ENCODE results near the gene RDH14.

RDH14 gene, protein sequence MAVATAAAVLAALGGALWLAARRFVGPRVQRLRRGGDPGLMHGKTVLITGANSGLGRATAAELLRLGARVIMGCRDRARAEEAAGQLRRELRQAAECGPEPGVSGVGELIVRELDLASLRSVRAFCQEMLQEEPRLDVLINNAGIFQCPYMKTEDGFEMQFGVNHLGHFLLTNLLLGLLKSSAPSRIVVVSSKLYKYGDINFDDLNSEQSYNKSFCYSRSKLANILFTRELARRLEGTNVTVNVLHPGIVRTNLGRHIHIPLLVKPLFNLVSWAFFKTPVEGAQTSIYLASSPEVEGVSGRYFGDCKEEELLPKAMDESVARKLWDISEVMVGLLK

GRCh38 chr2:18560031-18560796, at the start of gene RDH14:
Gene RDH14, minus strand, starts transcription at chr2:18560653. Its CDS starts 81 bp downstream, at chr2:18560572.
- DNase-seq (ENCODE audit: extremely low read depth, low read depth) = peak; percentile 75
- TF ChIP-seq, protein P1, sequence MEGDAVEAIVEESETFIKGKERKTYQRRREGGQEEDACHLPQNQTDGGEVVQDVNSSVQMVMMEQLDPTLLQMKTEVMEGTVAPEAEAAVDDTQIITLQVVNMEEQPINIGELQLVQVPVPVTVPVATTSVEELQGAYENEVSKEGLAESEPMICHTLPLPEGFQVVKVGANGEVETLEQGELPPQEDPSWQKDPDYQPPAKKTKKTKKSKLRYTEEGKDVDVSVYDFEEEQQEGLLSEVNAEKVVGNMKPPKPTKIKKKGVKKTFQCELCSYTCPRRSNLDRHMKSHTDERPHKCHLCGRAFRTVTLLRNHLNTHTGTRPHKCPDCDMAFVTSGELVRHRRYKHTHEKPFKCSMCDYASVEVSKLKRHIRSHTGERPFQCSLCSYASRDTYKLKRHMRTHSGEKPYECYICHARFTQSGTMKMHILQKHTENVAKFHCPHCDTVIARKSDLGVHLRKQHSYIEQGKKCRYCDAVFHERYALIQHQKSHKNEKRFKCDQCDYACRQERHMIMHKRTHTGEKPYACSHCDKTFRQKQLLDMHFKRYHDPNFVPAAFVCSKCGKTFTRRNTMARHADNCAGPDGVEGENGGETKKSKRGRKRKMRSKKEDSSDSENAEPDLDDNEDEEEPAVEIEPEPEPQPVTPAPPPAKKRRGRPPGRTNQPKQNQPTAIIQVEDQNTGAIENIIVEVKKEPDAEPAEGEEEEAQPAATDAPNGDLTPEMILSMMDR (IDR thresholded peaks at IDR 0.05; ENCODE audit: low read depth, low read length) = no peak

DNA sequence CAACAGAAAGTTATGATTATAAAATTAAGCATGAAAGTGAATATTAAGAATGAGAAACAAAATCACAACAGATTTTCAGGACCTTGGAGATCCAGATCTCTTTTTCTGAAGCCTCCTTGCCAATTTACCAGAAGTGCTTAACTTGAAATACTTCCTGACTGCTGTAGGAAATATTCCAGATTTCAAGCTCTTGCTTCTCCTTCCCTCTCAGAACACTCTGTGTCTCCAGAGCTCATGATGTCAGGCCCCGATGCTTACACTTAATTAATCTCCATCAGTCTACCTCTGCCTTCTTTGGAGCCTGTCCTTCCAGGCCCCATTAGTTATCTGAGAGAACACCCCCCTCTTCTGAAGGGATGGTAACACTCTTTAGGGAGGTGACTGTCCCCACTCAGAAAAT, 49.6 kb upstream of the RDH14 start:
- TF ChIP-seq, protein P1 (IDR thresholded peaks at IDR 0.05; ENCODE audit: low read depth, low read length) = no peak

DNA sequence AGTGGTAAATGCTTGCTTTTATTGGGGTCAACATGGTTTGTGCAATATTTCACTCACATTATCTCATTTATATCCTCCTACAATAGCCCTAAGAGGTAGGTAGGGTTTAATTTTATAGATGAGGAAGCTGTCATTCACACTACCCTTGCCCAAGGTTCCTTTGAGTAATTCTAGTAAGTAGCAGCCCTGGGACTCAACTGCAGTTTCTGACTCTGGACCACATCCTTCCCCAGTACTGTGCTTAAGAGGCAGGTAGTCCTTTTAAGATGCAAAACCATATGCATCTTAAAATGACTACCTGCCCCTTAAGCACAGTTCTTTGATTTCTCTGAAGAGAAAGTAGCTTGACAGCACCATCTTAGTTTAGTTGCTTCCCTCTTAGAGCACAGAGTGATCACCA, 44.7 kb upstream of the RDH14 start:
- no peak for DNase-seq (ENCODE audit: extremely low read depth, low read depth)

More for the DNA sequence above, 49.6 kb upstream of the RDH14 start:
- DNase-seq (ENCODE audit: extremely low read depth, low read depth) = no peak

GRCh38 chr2:18604531-18604885, 44.1 kb upstream of the RDH14 start:
- TF ChIP-seq, protein P1 (IDR thresholded peaks at IDR 0.05; ENCODE audit: low read depth, low read length) = no peak
- DNase-seq (ENCODE audit: extremely low read depth, low read depth) = no peak

More for the DNA sequence above, 44.7 kb upstream of the RDH14 start:
- TF ChIP-seq, protein P1 (IDR thresholded peaks at IDR 0.05; ENCODE audit: low read depth, low read length) = no peak

GRCh38 chr2:18603854-18604530, 43.5 kb upstream of the RDH14 start:
- TF ChIP-seq, protein P1 (IDR thresholded peaks at IDR 0.05; ENCODE audit: low read depth, low read length) = no peak
- DNase-seq (ENCODE audit: extremely low read depth, low read depth) = no peak

GRCh38 chr2:18602298-18602697, 41.8 kb upstream of the RDH14 start:
- no peak for DNase-seq (ENCODE audit: extremely low read depth, low read depth)
- TF ChIP-seq, protein P1 (IDR thresholded peaks at IDR 0.05; ENCODE audit: low read depth, low read length) = no peak

DNA sequence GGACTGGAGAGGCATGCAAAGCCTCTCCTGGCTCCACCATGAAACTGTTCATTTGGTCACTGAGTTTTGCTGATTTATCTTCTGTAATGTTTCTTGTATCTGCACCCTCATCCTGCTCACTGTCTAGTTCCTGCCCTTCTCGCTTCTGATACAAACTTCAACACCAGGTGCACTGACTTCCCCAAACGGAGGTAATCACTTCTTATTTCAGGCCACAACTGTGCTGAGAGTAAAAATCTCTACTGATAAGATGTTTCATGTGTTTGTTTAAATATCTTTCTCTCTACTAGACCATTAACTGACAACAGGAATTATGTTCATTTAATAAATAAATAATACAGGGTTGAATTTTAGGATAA, 39.8 kb upstream of the RDH14 start:
- no peak for DNase-seq (ENCODE audit: extremely low read depth, low read depth)

More for the DNA sequence above, 39.8 kb upstream of the RDH14 start:
- TF ChIP-seq, protein P1 (IDR thresholded peaks at IDR 0.05; ENCODE audit: low read depth, low read length) = no peak
